BJ (cell line): ENCODE measurements around the gene SMG6. TPM values are rescaled to one million over a fixed set of nuclear protein-coding genes. Genes with fewer than 3 reads are reported as not detected.

Experiments
- CTCF ChIA-PET: fragments of 350-600 bp; formaldehyde crosslinking; extraction: SDS; loops from one replicate; lab custom pipeline; 2021; ENCODE audit warnings: antibody characterized with exemption, inconsistent platforms; lab: Yijun Ruan, JAX
- POLR2A ChIA-PET: fragments of 300-600 bp; sonication (Branson Sonifier 250); formaldehyde crosslinking; extraction: SDS; loops from one replicate; lab custom pipeline; 2021; ENCODE audit warnings: antibody characterized with exemption; lab: Charles Lee
- DNase-seq: peaks from one replicate; pipeline ENCODE4 v3.0.0-alpha.2; 2011; ENCODE audit warnings: low read depth
- H3K27me3 ChIP-seq: 2 replicates; pipeline ENCODE4 v1.6.0; 2011; ENCODE audit warnings: low read length; ENCODE audit not compliant: control insufficient read depth, insufficient read depth
- H3K36me3 ChIP-seq: 2 replicates; pipeline ENCODE4 v1.5.1; 2011; ENCODE audit warnings: low read length; ENCODE audit not compliant: control insufficient read depth, insufficient read depth
- H3K4me3 ChIP-seq: 2 replicates; pipeline ENCODE4 v1.5.1; 2011; ENCODE audit warnings: low read depth, mild to moderate bottlenecking, control low read depth, low read length
- polyA plus RNA-seq: library from polyadenylated mRNA; depleted of rRNA; stranded (reverse); fragments of >200 nt; gene quantifications from 2 replicates; pipeline ENCODE4 v1.2.3, GENCODE V29; 2011
- TF ChIP-seq, protein P1 (sequence below): IDR thresholded peaks from 2 replicates; pipeline ENCODE4 v1.5.1; 2011; ENCODE audit warnings: low read depth, mild to moderate bottlenecking, control low read depth, inconsistent platforms, low read length, moderate library complexity; ENCODE audit not compliant: insufficient read depth

The SMG6 gene
- polyA plus RNA-seq, 1 experiment: 29.7 TPM

GRCh38 chr17:2084036-2084765 lies 219.4 kb downstream of the SMG6 start:
- ChIA-PET CTCF (interaction anchor here (0.7 to 6.9 kb wide), 5 partner anchors 16 to 161 kb away, joined by 3 to 41 read pairs (median 4); partner anchors contain the start of gene HIC1), POLR2A (interaction anchor here (0.6 kb wide), 1 partner anchor 309 kb away, joined by 3 read pairs; no protein-coding TSS in a partner anchor)
- TF ChIP-seq, protein P1, sequence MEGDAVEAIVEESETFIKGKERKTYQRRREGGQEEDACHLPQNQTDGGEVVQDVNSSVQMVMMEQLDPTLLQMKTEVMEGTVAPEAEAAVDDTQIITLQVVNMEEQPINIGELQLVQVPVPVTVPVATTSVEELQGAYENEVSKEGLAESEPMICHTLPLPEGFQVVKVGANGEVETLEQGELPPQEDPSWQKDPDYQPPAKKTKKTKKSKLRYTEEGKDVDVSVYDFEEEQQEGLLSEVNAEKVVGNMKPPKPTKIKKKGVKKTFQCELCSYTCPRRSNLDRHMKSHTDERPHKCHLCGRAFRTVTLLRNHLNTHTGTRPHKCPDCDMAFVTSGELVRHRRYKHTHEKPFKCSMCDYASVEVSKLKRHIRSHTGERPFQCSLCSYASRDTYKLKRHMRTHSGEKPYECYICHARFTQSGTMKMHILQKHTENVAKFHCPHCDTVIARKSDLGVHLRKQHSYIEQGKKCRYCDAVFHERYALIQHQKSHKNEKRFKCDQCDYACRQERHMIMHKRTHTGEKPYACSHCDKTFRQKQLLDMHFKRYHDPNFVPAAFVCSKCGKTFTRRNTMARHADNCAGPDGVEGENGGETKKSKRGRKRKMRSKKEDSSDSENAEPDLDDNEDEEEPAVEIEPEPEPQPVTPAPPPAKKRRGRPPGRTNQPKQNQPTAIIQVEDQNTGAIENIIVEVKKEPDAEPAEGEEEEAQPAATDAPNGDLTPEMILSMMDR: no peak
- DNase-seq: peak; percentile 68
- Histone ChIP-seq H3K27me3 (no peaks in the 10 kb centered on the region), H3K4me3 (no peak overlapping the region), H3K36me3 (peaks cover 10% of the 10 kb centered on the region)

DNA sequence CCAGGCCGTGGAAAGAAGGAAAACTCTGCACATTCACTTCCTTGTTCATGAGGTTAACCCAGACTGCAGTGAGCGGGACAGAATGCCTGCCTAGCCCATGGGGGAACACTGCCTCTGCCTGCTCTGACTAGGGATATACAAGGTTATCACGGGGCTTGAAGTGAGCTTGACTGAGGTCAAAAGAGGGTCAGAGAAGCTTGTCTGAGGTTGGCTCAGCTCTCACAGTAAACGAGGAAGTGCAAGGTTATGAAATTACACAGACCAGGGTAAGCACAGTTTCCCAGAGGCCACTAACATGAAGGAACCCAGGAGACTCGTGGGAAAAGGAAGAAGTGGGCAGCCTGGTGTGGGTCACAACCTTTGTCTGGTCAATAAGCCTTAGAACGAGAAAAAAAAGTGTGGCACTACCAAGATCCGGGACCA lies 220.0 kb downstream of the SMG6 start:
- ChIA-PET POLR2A (no interaction called here), CTCF (interaction anchor here (1.0 to 6.9 kb wide), 4 partner anchors 16 to 161 kb away, joined by 3 to 41 read pairs (median 6); partner anchors contain the start of gene HIC1)
- Histone ChIP-seq H3K27me3 (no peaks in the 10 kb centered on the region), H3K36me3 (peaks cover 10% of the 10 kb centered on the region), H3K4me3 (no peak overlapping the region)
- no peak for DNase-seq
- TF ChIP-seq, protein P1: no peak

GRCh38 chr17:2082003-2082781 lies 221.4 kb downstream of the SMG6 start:
- peak; percentile 41 for DNase-seq
- CTCF ChIA-PET: interaction anchor here (0.9 to 6.9 kb wide), 8 partner anchors 11 to 163 kb away, joined by 3 to 41 read pairs (median 5); partner anchors contain the start of gene HIC1
- TF ChIP-seq, protein P1: no peak

DNA sequence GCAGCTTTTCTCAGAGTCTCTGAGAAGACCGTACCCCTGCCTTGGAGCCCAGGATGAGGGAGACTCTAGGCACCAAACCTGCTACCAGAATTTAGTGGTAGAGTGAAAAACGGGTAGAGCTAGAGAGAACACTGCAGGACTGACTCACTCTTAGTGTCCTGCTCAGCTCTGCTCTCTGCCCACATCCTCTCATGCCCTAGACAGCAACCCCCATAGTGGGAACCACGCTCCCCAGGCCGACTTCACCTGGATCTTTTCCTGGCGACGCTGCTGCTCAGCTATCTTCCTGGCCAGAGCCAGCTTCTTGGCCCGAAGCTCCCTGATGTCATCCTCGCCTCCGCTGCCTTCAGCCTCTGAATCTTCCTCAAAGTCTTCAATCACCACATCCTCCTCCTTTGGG lies 222.0 kb downstream of the SMG6 start:
- TF ChIP-seq, protein P1: no peak
- Histone ChIP-seq H3K4me3 (no peak overlapping the region), H3K36me3 (peaks cover 12% of the 10 kb centered on the region), H3K27me3 (no peaks in the 10 kb centered on the region)
- ChIA-PET CTCF (interaction anchor here (0.6 to 6.9 kb wide), 8 partner anchors 9 to 177 kb away, joined by 3 to 41 read pairs (median 5); partner anchors contain the start of gene HIC1), POLR2A (no interaction called here)
- DNase-seq: no peak

More at GRCh38 chr17:2082003-2082781, 221.4 kb downstream of the SMG6 start:
- POLR2A ChIA-PET: interaction anchor here (0.7 kb wide), 1 partner anchor 170 kb away, joined by 3 read pairs; no protein-coding TSS in a partner anchor
- H3K4me3 ChIP-seq: no peak overlapping the region
- peaks cover 10% of the 10 kb centered on the region for H3K36me3 ChIP-seq
- H3K27me3 ChIP-seq: no peaks in the 10 kb centered on the region
